ENCODE data around the gene TMEM250. TPM values are rescaled to one million over a fixed set of nuclear protein-coding genes. Genes with fewer than 3 reads are reported as not detected.

The TMEM250 gene
- total RNA-seq, 4 donors from 2014 or later, result 28.7 to 66.1 (median 45.3) TPM

DNA sequence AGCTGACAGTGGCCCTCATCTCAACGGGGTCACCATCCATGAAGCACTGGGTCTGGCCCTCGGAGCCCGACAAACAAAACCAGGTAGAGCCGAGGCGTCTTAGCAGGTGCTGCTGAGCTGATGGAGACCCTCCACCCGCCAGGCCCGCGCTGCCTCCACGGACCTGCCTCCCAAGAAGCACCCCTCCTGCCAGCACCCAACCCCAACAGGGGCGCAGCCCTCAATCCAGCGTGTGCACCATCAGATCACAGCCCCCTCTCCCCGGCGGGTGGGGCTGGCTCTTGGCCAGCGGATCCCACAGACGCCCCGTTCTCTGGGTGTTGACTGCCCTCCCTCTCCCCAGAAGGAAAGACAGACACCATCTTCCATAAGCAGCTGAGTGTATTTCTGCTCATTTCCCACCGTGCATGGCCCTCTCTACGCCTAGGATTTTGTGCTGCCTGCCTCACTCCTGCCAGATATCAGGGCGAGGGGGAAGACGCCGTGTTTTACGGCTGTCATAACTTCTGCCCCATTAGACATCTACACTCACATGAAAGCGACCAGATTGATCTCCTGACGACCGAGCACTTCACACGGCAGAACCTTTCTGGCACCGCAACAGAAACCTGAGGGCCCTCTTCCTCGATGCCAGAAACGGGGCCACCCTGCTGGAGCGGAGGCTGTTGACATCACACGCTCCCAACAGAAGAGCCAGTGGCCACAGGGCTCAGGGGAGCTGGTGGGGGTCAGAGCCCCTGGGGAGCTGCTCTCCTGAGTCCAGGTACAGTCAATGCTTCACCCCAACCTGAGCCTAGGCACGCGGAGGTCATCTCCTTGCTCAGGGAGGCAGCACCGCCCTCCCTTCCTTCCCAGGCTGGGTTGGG is 35.9 kb downstream of the TMEM250 start:
- Histone ChIP-seq H3K4me1 (peaks cover 10 to 100% (median 72%) of the 10 kb centered on the region in 3 donors), H3K9me3 (no peaks in the 10 kb centered on the region), H3K27me3 (no peaks in the 10 kb centered on the region), H3K27ac (peak overlapping the region in 3 of 4 donors; percentile 69 to 81 (median 78)), H3K36me3 (peaks cover 0 to 14% of the 10 kb centered on the region in 2 donors), H3K4me3 (no peak overlapping the region)
- TF ChIP-seq POLR2A (IDR thresholded peaks at IDR 0.05), result no peak
- TF ChIP-seq EP300 (IDR thresholded peaks at IDR 0.05), result no peak
- TF ChIP-seq, protein P1, sequence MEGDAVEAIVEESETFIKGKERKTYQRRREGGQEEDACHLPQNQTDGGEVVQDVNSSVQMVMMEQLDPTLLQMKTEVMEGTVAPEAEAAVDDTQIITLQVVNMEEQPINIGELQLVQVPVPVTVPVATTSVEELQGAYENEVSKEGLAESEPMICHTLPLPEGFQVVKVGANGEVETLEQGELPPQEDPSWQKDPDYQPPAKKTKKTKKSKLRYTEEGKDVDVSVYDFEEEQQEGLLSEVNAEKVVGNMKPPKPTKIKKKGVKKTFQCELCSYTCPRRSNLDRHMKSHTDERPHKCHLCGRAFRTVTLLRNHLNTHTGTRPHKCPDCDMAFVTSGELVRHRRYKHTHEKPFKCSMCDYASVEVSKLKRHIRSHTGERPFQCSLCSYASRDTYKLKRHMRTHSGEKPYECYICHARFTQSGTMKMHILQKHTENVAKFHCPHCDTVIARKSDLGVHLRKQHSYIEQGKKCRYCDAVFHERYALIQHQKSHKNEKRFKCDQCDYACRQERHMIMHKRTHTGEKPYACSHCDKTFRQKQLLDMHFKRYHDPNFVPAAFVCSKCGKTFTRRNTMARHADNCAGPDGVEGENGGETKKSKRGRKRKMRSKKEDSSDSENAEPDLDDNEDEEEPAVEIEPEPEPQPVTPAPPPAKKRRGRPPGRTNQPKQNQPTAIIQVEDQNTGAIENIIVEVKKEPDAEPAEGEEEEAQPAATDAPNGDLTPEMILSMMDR (IDR thresholded peaks at IDR 0.05), result no peak
- TF ChIP-seq POLR2AphosphoS5 (IDR thresholded peaks at IDR 0.05), result no peak
- 64% methylated on average over 12 of the region's 34 CpGs; no CpG with 5 or more reads in 1 of the 2 donors for WGBS, 2 donors (ENCODE audit: low coverage in 1 of 2)
- ATAC-seq, result no peak

DNA sequence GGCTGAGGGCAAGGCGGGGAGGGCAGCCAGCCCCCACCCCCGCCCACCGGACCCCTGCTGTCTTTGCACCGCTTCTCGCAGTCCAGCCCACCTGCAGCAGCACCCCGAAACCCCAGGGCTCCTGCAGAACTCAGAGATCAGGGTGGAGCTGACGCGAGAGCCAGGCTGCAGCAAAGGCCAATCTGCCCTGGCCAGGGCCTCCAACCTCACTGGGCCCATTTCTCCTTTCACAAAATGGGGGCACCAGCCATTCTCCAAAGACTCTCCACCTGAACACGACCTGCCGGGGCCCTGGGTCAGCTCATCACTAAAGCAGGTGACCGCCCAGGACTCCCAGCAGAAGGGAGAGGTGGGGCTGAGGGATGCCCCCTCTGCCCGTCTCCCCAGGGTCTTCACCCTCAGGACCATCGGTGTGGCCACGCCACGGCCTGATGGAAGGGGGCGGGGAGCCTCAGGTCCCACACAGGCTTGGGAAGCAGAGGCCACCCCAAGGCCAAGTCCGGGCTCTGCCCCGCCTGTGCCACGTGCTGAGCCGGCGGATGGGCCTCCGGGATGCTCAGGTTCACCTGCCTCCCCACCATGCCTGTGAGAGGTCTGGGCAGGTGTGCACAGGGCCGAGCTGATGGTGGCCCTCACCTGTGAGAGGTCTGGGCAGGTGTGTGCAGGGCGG is 36.7 kb downstream of the TMEM250 start:
- H3K36me3 ChIP-seq, result peaks cover 0 to 14% of the 10 kb centered on the region in 2 donors
- no peaks in the 10 kb centered on the region for H3K9me3 ChIP-seq
- TF ChIP-seq POLR2A (IDR thresholded peaks at IDR 0.05) (no peak), EP300 (IDR thresholded peaks at IDR 0.05) (no peak), POLR2AphosphoS5 (IDR thresholded peaks at IDR 0.05) (no peak)
- H3K4me1 ChIP-seq, result peaks cover 10 to 100% (median 64%) of the 10 kb centered on the region in 3 donors
- H3K4me3 ChIP-seq, result peak overlapping the region in 1 of 2 donors; percentile 1
- no peaks in the 10 kb centered on the region for H3K27me3 ChIP-seq
- no peak for ATAC-seq
- WGBS, 2 donors (ENCODE audit: low coverage in 1 of 2), result 40% methylated on average over 1 of the region's 24 CpGs; no CpG with 5 or more reads in 1 of the 2 donors
- H3K27ac ChIP-seq, result peak overlapping the region; percentile 19 to 81 (median 74)

DNA sequence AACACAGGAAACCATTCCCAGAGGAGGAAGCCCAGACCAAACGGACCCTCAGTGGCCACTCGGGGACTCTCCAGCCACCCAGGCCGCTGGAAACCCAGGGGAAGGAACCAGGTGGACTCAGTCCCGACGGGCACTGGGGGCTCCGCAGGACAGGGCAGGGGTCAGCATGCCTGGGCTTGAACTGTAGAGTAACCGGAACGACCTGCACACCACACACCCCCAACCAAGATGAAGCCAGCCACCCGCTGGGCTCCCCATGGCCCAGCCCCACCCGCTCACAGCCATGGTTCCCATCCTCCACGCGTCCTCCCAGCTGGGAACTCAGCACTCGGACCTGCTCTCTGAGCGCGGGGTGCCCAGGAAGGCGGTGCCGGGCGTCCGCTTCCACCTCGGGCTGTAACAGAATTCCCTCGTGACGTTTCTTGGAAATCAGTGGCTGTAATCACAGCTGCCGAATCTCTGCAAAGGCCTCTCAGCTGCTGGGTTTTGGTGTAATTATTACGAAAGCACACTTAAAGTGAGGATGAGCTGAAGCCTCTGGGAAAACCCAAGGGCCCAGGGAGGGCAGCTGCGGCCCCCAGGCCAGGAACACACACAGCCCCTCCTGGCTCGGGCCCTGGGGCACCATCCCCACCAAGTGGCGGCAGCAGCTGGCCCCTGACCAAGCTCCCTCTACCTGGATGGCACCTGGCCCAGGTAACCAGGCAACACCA is 37.4 kb downstream of the TMEM250 start:
- Histone ChIP-seq H3K4me3 (peak overlapping the region in 1 of 2 donors; percentile 1), H3K27me3 (no peaks in the 10 kb centered on the region), H3K4me1 (peaks cover 7 to 100% (median 57%) of the 10 kb centered on the region in 3 donors), H3K9me3 (no peaks in the 10 kb centered on the region), H3K27ac (peak overlapping the region; percentile 19 to 81 (median 74)), H3K36me3 (peaks cover 0 to 14% of the 10 kb centered on the region in 2 donors)
- TF ChIP-seq POLR2A (IDR thresholded peaks at IDR 0.05), result no peak
- TF ChIP-seq POLR2AphosphoS5 (IDR thresholded peaks at IDR 0.05), result peak; percentile 55
- TF ChIP-seq, protein P1 (IDR thresholded peaks at IDR 0.05), result no peak
- TF ChIP-seq EP300 (IDR thresholded peaks at IDR 0.05), result no peak
- WGBS, 2 donors (ENCODE audit: low coverage in 1 of 2), result 53% methylated on average over 3 of the region's 27 CpGs; no CpG with 5 or more reads in 1 of the 2 donors
- peak; percentile 44 for ATAC-seq

DNA sequence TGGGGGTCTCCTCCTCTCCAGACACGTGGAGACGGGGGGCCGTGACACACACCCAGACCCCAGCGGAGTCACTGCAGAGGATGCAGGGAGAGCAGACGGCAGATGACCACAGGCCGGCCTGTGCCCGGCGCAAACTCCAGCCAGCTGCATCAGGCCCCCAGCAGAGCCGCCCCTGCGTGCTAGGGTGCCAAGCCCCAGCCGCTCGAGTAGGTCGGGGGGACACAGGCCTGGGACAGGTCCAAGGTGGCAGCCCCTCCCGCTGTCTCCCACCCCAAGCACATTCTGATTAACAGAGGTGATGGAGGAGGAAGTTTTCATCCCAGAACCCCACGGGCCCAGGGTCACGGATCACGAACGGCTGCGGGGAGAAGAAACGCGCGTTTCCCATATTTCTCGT is 38.0 kb downstream of the TMEM250 start:
- Histone ChIP-seq H3K4me1 (peaks cover 7 to 100% (median 54%) of the 10 kb centered on the region in 3 donors), H3K4me3 (no peak overlapping the region), H3K27ac (peak overlapping the region in 3 of 4 donors; percentile 69 to 81 (median 78)), H3K27me3 (no peaks in the 10 kb centered on the region), H3K36me3 (peaks cover 0 to 14% of the 10 kb centered on the region in 2 donors), H3K9me3 (no peaks in the 10 kb centered on the region)
- no CpG with 5 or more reads among the region's 23 CpGs for WGBS, 2 donors (ENCODE audit: low coverage in 1 of 2)
- TF ChIP-seq POLR2AphosphoS5 (IDR thresholded peaks at IDR 0.05) (no peak), POLR2A (IDR thresholded peaks at IDR 0.05) (no peak), EP300 (IDR thresholded peaks at IDR 0.05) (no peak)
- TF ChIP-seq, protein P1 (IDR thresholded peaks at IDR 0.05), result no peak
- ATAC-seq, result no peak

DNA sequence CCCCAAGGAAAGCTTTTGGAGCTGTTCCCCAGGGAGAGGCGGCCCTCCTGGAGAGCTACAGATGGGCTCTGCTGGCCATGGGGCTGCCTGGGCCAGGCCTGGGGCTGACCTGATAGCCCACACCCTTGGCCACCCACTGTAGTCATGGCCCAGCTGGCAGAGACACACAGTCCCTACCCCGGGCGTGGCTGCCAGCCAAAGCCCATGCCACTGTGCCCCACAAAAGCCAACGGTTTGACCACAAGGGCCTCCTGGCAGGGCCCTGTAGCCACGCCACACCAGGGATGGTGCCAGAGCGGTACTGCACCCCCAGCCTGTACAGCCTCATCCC is 38.8 kb downstream of the TMEM250 start:
- peaks cover 7 to 100% (median 48%) of the 10 kb centered on the region in 3 donors for H3K4me1 ChIP-seq

More for the DNA sequence above, 38.8 kb downstream of the TMEM250 start:
- WGBS, 2 donors (ENCODE audit: low coverage in 1 of 2), result no CpG with 5 or more reads among the region's 6 CpGs
- Histone ChIP-seq H3K27me3 (no peaks in the 10 kb centered on the region), H3K9me3 (no peaks in the 10 kb centered on the region), H3K27ac (peak overlapping the region in 3 of 4 donors; percentile 69 to 81 (median 80)), H3K4me3 (no peak overlapping the region), H3K36me3 (peaks cover 0 to 22% of the 10 kb centered on the region in 2 donors)
- TF ChIP-seq EP300 (IDR thresholded peaks at IDR 0.05), result no peak
- no peak for TF ChIP-seq POLR2AphosphoS5 (IDR thresholded peaks at IDR 0.05)
- TF ChIP-seq, protein P1 (IDR thresholded peaks at IDR 0.05), result no peak
- ATAC-seq, result no peak

Data from gastroesophageal sphincter (tissue), 4 donors.